Liver (tissue), 9 donors: ENCODE data around the gene PCMTD2. TPM values are rescaled to one million over a fixed set of nuclear protein-coding genes. Genes with fewer than 3 reads are reported as not detected.

ENCODE experiments used
- DNase-seq: peaks from one replicate; pipeline ENCODE4 v3.0.0-alpha.2; 2017; ENCODE audit warnings: low spot score
- H3K27ac ChIP-seq, 2 donors: one replicate each; pipeline ENCODE4 v1.7.0; 2013; ENCODE audit warnings: inconsistent platforms in 2 of 2, low read length in 2 of 2, control low read depth in 1 of 2, low read depth in 1 of 2, mild to moderate bottlenecking in 1 of 2
- H3K27me3 ChIP-seq, 4 donors: one replicate each; pipeline versions ENCODE4 v1.6.1 to v1.7.0; 2013; ENCODE audit warnings: low read length in 3 of 4, inconsistent platforms in 1 of 4, mild to moderate bottlenecking in 1 of 4, moderate library complexity in 1 of 4; ENCODE audit not compliant: control insufficient read depth in 4 of 4, insufficient read depth in 4 of 4
- H3K36me3 ChIP-seq, 4 donors: one replicate each; pipeline versions ENCODE4 v1.6.1 to v1.7.0; 2013; ENCODE audit warnings: low read length in 3 of 4, mild to moderate bottlenecking in 3 of 4, low read depth in 1 of 4, moderate library complexity in 1 of 4; ENCODE audit not compliant: control insufficient read depth in 4 of 4, insufficient read depth in 3 of 4
- H3K4me1 ChIP-seq, 4 donors: one replicate each; pipeline versions ENCODE4 v1.6.1 to v1.7.0; 2013; ENCODE audit warnings: low read length in 3 of 4, mild to moderate bottlenecking in 3 of 4, moderate library complexity in 1 of 4; ENCODE audit not compliant: control insufficient read depth in 4 of 4, insufficient read depth in 4 of 4
- H3K4me3 ChIP-seq, 3 donors: one replicate each; pipeline versions ENCODE4 v1.6.1 to v1.7.0; 2013; ENCODE audit warnings: low read length in 3 of 3, control low read depth in 1 of 3, low read depth in 1 of 3, mild to moderate bottlenecking in 1 of 3
- H3K9ac ChIP-seq, 2 donors: one replicate each; pipeline ENCODE4 v1.7.0; 2013; ENCODE audit warnings: low read length in 2 of 2, mild to moderate bottlenecking in 2 of 2, moderate library complexity in 2 of 2, control low read depth in 1 of 2, low read depth in 1 of 2
- H3K9me3 ChIP-seq, 4 donors: one replicate each; pipeline versions ENCODE4 v1.6.1 to v1.7.0; 2013; ENCODE audit warnings: low read length in 3 of 4; ENCODE audit not compliant: control insufficient read depth in 4 of 4
- ATF3 ChIP-seq: IDR thresholded peaks from 2 replicates; pipeline ENCODE4 v1.6.1; 2016; ENCODE audit warnings: antibody characterized with exemption
- FOXA1 ChIP-seq: IDR thresholded peaks from 2 replicates; pipeline ENCODE4 v1.6.1; 2016; ENCODE audit warnings: antibody characterized with exemption
- FOXA2 ChIP-seq: IDR thresholded peaks from 2 replicates; pipeline ENCODE4 v1.6.1; 2016; ENCODE audit warnings: antibody characterized with exemption
- GABPA ChIP-seq, 2 donors: IDR thresholded peaks in 1 of 2; conservative IDR thresholded peaks in 1 of 2; 2 replicates each; pipeline ENCODE4 v1.6.1; 2016; ENCODE audit warnings: antibody characterized with exemption in 2 of 2, mild to moderate bottlenecking in 1 of 2, moderate library complexity in 1 of 2
- HNF4A ChIP-seq, 2 donors: conservative IDR thresholded peaks; 2 replicates each; pipeline ENCODE4 v1.6.1; 2016; ENCODE audit warnings: antibody characterized with exemption in 2 of 2, mild to moderate bottlenecking in 2 of 2
- HNF4G ChIP-seq: IDR thresholded peaks from 2 replicates; pipeline ENCODE4 v1.6.1; 2016; ENCODE audit warnings: antibody characterized with exemption
- JUND ChIP-seq, 2 donors: IDR thresholded peaks; 2 replicates each; pipeline ENCODE4 v1.6.1; 2016; ENCODE audit warnings: antibody characterized with exemption in 2 of 2
- MAX ChIP-seq: IDR thresholded peaks from 2 replicates; pipeline ENCODE4 v1.6.1; 2016; ENCODE audit warnings: antibody characterized with exemption
- RAD21 ChIP-seq, 2 donors: IDR thresholded peaks; 2 replicates each; pipeline ENCODE4 v1.6.1; 2016; ENCODE audit warnings: antibody characterized with exemption in 2 of 2, mild to moderate bottlenecking in 2 of 2
- REST ChIP-seq: IDR thresholded peaks from 2 replicates; pipeline ENCODE4 v1.6.1; 2016; ENCODE audit warnings: antibody characterized with exemption, mild to moderate bottlenecking
- RXRA ChIP-seq, 2 donors: IDR thresholded peaks; 2 replicates each; pipeline ENCODE4 v1.6.1; 2017 to 2018; ENCODE audit warnings: antibody characterized with exemption in 2 of 2, mild to moderate bottlenecking in 1 of 2
- SP1 ChIP-seq: IDR thresholded peaks from 2 replicates; pipeline ENCODE4 v1.6.1; 2018; ENCODE audit warnings: antibody characterized with exemption, mild to moderate bottlenecking
- TAF1 ChIP-seq: conservative IDR thresholded peaks from 2 replicates; pipeline ENCODE4 v1.6.1; 2016; ENCODE audit warnings: antibody characterized with exemption, mild to moderate bottlenecking
- YY1 ChIP-seq: IDR thresholded peaks from 2 replicates; pipeline ENCODE4 v1.6.1; 2016; ENCODE audit warnings: antibody characterized with exemption, mild to moderate bottlenecking
- ZBTB33 ChIP-seq: IDR thresholded peaks from 2 replicates; pipeline ENCODE4 v1.6.1; 2016; ENCODE audit warnings: antibody characterized with exemption
- WGBS: extraction: QIAGEN DNeasy Blood & Tissue Kit; methylation state at CpG from one replicate; pipeline ENCODE4 v1.1.7; 2013; 5-methylcytosine and 5-hydroxymethylcytosine counted together
- polyA plus RNA-seq, 2 donors: library from polyadenylated mRNA; stranded (reverse) in 1 of 2; unstranded in 1 of 2; fragments of 200-250 nt in 1 of 2; fragments of >200 nt in 1 of 2; fragmentation: Nextera tagmentation in 1 of 2; extraction: Ambion mirVana in 1 of 2; gene quantifications; one replicate each; pipeline versions ENCODE4 v1.2.1 to v1.2.3, GENCODE V29; 2013 to 2015
- total RNA-seq, 2 donors: library from RNA; depleted of rRNA; stranded (reverse); fragments of >200 nt; gene quantifications; one replicate each; pipeline ENCODE4 v1.2.3, GENCODE V29; 2014
- TF ChIP-seq, protein P1 (sequence below): fragments of 150-350 bp; IDR thresholded peaks from 2 replicates; pipeline ENCODE4 v1.5.1; 2017; ENCODE audit warnings: improper control_type of control experiment, low read depth, low read length; ENCODE audit not compliant: missing input control
- donor health status: healthy.
- donor health status: healthy.
- donor health status: healthy.
- donor health status: healthy.
- donor health status: healthy.

The PCMTD2 gene
- total and polyA plus RNA-seq, 4 donors: 12.7 to 74.4 (median 25.4) TPM

GRCh38 chr20:64240243-64241015 lies 15.1 kb upstream of the PCMTD2 start:
- Histone ChIP-seq H3K9ac (no peak overlapping the region), H3K27ac (no peak overlapping the region), H3K4me3 (no peak overlapping the region), H3K36me3 (no peaks in the 10 kb centered on the region), H3K4me1 (peaks cover 17 to 48% (median 34%) of the 10 kb centered on the region in 4 donors), H3K9me3 (no peaks in the 10 kb centered on the region), H3K27me3 (no peaks in the 10 kb centered on the region)
- TF ChIP-seq HNF4A (conservative IDR thresholded peaks at IDR 0.05) (no peak), ATF3 (no peak), ZBTB33 (no peak), RXRA (IDR thresholded peaks at IDR 0.05) (no peak), REST (no peak), TAF1 (no peak), SP1 (no peak), YY1 (no peak)
- 96% methylated on average over 26 of the region's 26 CpGs for WGBS
- DNase-seq: no peak

GRCh38 chr20:64241061-64241460 lies 14.5 kb upstream of the PCMTD2 start:
- H3K27me3 ChIP-seq: no peaks in the 10 kb centered on the region
- no peaks in the 10 kb centered on the region for H3K36me3 ChIP-seq
- H3K9ac ChIP-seq: no peak overlapping the region
- WGBS: 80% methylated on average over 8 of the region's 8 CpGs
- H3K4me1 ChIP-seq: peaks cover 12 to 48% (median 34%) of the 10 kb centered on the region in 4 donors
- no peaks in the 10 kb centered on the region for H3K9me3 ChIP-seq
- H3K4me3 ChIP-seq: no peak overlapping the region
- no peak for DNase-seq
- no peak overlapping the region for H3K27ac ChIP-seq
- TF ChIP-seq JUND (IDR thresholded peaks at IDR 0.05) (no peak), SP1 (no peak), GABPA (IDR thresholded peaks at IDR 0.05 in 1 of 2, conservative IDR thresholded peaks at IDR 0.05 in 1 of 2) (no peak), ZBTB33 (no peak), FOXA1 (no peak), YY1 (no peak), HNF4A (conservative IDR thresholded peaks at IDR 0.05) (no peak), RXRA (IDR thresholded peaks at IDR 0.05) (no peak), MAX (no peak), RAD21 (IDR thresholded peaks at IDR 0.05) (no peak), TAF1 (no peak), REST (no peak), HNF4G (no peak), ATF3 (no peak), FOXA2 (no peak)
- TF ChIP-seq, protein P1, sequence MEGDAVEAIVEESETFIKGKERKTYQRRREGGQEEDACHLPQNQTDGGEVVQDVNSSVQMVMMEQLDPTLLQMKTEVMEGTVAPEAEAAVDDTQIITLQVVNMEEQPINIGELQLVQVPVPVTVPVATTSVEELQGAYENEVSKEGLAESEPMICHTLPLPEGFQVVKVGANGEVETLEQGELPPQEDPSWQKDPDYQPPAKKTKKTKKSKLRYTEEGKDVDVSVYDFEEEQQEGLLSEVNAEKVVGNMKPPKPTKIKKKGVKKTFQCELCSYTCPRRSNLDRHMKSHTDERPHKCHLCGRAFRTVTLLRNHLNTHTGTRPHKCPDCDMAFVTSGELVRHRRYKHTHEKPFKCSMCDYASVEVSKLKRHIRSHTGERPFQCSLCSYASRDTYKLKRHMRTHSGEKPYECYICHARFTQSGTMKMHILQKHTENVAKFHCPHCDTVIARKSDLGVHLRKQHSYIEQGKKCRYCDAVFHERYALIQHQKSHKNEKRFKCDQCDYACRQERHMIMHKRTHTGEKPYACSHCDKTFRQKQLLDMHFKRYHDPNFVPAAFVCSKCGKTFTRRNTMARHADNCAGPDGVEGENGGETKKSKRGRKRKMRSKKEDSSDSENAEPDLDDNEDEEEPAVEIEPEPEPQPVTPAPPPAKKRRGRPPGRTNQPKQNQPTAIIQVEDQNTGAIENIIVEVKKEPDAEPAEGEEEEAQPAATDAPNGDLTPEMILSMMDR: no peak
